GM19468 (cell line): Measurements from ENCODE around the gene ACER3.
"Not testable (repeated sequence)": the region's sequence is repeated elsewhere in the genome, so short reads cannot be mapped to it uniquely, and the experiment has no call there.

Experiments used
- ATAC-seq: cut with Tn5 transposase; IDR thresholded peaks from one replicate; pipeline ENCODE4 v1.9.1; 2021; ENCODE audit warnings: mild to moderate bottlenecking, moderate library complexity, moderate number of reproducible peaks; ENCODE audit not compliant: unreplicated experiment; ENCODE audit errors: extremely low read depth

ACER3 gene

DNA sequence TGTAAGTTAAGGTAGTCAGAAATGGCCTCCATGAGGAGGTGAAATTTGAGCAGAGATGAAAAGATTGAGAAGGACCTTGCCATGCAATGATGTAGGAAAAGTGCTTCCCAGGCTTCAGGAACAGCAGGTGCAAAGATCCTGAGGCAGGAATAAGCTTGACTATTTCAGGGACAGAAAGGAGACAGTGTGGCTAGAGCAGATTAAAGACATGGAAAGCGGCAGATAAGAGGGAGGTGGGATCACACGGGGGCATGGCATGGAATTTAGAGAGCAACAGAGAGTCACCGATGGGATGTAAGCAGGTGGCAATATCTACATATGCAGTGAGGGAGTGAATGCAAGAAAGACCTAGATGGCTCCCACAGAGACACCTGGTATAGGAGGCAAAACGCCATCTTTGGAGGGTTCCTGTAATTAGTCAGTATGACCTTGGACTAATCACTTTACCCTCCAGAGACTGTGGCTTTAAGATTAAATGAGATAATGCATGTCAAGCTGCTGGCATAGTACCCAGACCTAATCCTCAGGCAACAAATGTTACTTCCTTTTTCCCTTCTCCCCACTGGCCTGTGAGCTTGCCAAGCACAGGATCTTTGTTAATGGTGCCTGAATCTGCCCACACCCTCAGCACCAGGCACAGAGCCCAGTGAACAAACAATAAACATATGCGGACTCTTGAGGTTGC, 24.6 kb upstream of the ACER3 start:
- no peak for ATAC-seq

DNA sequence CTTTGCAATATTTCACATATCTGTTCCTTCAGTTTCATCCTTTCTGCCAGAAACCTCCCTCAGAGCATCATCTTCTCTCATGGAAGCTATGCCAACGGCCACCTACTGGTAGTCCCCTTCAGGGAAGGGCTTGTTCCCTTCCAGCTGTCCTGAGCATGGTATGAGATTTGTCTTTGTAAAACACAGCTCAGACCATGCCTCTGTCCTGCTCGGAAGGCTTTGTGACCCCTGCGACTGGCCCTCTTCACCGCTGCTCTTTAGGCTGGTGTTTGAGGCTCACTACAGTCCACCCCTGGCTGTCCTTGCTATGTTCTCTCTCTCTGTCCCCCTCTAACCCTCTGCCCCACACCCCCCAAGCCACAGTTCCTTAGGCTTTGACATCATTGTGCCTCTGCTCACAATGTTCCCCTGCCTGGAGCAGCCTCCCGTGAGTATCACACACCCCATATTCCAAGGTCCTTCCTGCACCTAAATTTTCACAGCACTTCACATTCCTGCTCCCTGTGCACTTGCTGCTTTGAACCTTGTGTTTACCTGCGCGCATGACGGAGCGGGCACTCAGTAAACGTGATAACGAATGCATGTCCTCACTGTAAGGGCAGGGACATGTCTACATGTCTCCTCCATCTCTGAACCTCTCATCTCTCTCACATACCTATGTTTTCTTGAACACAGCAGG, 24.0 kb upstream of the ACER3 start:
- ATAC-seq = no peak

DNA sequence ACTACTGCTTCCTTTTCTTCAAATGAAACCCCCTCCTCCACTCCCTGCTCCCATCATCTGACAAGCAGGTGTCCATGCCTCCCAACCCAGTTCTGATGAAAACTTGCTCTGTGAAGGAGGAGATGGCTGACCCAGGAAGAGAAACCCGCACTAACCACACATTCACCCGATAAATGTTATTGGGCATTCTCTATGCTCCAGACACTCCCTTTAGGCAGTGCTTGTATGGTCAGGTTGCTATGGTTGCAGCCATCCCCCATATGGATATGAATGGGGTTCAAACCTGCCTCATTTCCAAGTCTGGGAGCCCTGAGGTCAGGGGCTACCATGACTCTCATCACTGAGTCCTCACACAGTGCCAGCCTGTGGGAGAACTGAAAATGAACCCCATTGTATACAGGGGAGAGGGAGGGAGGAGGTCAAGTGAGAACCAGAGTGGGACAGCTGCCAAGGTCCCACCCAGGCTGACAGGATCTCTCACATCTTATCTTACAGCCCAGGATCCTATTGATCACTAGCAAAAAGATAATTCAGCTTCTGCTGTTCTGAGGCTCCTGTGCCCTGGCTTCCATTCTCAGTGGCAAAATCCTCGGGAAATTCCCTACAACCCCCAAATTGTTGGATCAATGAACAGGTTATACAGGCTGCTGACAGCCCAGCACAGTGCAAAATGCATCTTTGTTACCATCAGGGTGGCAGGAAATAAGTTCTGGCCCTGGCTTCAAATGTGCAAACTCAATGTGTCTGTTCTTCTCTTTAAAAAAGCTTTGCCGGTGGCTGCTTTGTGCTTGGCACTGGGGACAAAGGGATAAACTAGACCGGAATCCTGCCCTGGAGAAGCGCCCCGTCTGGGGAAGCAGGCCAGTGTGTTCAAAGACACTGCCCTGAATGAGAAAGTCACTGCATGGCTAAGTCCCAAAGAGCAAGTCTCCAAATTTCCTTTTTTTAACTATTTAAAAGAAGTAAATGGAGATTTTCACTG, 22.7 kb upstream of the ACER3 start:
- ATAC-seq = no peak

DNA sequence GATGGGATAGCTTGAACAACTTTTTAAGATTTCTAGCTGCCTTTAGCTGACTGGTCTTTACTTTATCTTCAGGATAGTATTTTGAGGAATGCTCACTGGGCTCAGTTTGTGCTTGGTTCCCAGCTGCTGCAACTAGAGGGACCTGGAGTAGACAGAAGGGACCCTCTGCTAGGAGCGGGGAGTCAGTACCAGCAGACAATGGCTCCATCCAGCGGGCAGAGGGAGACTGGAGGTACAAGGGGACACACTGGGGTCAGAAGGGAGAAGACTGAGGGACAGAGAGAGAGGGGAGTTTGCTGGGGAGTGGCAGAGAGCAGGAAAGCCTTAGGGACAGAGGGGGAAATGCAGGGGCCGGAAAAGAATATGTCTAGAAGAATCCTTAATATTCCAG, 22.0 kb upstream of the ACER3 start:
- ATAC-seq = no peak

DNA sequence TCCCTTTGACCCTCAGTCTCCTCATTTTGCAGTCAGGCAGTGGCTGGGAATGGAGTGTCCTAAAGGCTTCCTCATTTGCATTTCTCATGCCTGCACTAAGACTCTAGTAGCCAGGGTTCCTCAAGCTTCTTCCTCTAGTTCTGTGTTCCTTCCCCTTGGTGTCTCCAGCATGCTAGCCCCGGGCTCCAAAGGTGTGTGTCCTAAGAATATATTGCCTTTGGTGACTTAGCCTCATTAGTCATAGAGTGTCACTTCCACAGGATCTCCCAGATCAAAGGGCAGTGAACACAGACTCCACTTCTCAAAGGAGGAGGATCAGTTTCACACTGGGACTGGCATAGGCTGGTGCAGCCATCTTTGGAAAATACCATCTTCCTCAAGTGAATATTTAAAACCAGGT, 21.4 kb upstream of the ACER3 start:
- ATAC-seq = no peak

DNA sequence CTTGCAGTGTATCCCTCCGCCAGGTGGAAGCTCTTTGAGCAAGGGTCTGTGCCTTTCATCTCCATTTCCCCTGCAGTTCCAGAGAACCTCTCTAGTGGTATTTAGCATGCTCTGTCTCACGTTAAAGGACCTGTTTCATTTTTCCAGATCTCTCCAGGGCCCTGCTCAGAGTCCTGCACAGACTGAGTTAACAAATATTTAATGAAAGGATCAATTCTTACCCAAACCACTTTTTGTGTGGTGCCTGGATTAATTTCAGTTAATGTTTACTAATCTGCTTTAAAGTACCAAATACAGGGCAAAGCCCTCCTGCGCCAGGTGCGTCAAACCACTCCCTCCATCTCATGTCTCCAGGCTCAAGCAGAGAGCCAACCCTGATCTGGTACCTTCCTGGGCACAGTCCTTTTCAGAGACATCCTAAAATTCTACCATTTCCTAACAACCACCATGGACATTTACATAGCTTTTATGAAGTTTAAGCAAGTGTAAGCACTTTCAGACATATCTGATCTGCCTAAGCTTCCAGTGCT, 18.7 kb upstream of the ACER3 start:
- ATAC-seq = no peak

DNA sequence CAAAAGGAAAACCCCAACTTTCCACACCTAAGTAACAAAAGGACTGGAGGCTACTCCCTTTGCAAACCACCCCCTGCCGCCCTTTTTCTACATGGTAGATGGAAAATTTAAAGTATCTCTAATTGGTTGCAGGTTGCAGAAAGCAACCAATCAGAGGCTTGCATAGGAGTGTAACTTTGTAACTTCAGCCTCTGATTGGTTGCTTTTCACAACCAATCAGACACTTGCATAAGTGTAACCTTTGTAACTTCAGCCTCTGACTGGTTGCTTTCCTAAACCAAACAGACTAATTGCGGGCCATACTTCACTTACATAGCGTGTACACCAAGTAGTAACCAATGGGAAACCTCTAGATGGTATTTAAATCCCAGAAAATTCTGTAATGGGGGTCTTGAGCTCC, 16.8 kb upstream of the ACER3 start:
- no peak for ATAC-seq

DNA sequence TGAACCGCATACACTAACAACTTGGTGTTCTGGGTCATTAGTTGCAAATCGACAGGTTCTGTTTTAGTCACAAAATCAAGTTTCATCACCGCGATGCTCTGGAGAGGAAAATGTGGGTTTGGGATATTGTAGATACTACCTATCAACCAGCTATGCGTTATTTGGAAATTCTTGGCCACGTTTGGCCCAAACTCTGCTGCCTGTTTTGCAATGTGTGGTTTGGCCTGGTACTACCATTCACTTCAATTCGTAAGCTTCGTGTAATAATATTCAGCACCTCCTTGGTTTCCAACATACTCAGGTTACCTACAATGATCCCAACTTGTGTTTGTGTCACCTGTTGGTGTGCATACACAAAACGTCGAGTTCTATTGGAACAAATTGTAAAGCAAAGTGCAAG, 16.2 kb upstream of the ACER3 start:
- no peak for ATAC-seq

DNA sequence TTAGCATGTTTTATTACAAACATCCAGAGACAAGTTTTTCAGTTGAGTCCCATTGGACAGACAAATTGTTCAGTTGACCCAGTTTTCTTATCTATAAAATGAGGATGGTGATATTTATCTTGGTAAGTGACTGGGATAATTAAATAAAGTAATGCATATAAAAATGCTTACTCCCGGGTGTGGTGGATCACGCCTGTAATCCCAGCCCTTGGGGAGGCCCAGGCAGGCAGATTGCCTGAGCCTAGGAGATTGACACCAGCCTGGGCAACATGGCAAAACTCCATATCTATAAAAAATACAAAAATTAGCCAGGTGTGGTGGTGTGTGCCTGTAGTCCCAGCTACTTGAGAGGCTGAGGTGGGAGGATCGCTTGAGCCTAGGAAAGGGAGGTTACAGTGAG, 15.6 kb upstream of the ACER3 start:
- no peak for ATAC-seq

DNA sequence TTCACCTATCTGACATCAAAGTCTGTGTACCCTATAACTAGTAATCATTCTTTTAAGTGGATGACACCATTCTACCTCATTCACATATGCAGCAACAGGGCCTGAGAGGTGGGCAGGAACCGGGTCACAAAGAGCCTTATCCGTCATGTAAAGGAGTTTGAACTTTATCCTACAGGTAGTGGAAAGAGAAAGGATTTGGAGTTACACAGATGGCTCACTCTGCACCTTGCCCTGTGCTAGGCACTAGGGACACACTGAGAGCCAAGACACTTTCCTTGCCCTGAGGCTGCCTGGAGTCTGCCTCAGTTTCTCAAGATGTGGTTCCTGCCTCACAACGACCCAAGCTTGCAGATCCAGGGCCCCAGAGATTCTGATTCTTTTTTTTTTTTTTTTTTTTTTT, 14.3 kb upstream of the ACER3 start:
- no peak for ATAC-seq

DNA sequence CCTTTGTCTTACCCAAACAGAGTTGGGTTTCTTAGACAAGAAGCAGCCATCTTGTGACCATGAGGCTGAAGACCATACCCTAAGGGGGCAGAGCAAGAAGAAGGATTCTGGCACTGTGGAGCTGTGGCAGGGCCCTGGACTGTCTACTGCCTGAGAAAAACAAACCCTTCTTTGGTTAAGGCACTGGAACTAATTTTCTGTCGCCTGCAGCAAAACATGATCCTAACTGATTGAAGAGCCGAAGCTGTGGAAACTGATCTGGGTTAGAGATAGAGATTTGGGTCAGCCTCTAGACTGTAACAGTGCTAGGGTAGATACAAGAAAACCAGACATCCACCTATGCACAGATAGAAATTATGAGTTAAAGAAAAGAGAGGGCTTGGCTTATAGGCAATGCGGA, 11.3 kb upstream of the ACER3 start:
- ATAC-seq = no peak

DNA sequence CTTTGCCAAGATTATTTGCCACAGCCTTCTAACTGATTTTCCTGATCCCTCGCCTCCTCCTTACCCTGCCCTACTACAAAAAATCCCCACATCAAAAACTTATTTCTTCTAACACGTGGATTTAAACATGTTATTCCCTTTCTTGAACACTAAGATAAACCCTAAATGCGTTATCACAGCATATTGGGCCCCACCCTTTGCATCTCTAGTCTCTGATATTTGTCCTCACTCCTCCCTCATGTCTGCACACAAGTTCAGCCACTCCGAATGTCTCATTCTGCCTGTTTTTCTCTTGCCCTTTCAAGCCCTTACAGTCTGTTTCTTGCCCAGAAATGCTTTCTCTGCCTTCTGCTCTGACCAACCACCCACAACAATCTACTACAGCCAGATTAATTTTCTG, 10.6 kb upstream of the ACER3 start:
- ATAC-seq = no peak

DNA sequence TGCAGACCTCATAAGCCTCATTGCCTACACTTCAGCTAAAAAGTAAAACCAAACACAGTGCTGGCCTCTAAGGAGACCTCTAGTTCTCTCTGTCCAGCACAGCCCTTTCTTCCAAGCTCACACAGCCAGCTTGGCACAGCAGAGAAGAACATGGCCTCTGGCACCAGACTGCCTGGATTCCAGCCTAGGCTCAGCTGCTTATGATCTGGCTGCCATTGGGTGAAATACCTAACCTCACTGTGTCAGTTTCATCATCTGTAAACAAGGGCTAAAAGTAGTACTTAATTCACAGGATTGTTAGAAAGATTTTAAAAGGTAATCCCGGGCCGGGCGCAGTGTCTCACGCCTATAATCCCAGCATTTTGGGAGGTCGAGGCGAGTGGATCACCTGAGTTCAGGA, 9.9 kb upstream of the ACER3 start:
- no peak for ATAC-seq

DNA sequence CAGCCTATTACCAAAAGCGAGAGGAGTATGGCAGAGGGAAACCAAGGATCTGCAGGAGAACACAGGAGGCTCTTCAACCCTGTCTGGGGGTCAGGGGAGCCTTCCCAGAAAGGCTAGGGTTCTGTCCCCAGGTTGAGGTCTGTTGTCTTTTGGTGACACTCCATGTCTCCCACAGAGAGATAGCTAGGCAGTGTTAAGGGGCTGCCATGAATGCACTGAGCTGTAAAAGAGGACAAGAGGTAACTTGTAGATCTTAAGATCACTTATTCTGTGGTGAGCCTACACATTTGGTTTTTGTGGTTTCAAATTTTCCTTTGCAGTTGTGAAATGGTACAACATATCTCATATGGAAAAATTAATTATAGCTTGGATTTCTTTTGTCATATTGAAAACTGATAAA, 6.0 kb upstream of the ACER3 start:
- ATAC-seq = no peak

DNA sequence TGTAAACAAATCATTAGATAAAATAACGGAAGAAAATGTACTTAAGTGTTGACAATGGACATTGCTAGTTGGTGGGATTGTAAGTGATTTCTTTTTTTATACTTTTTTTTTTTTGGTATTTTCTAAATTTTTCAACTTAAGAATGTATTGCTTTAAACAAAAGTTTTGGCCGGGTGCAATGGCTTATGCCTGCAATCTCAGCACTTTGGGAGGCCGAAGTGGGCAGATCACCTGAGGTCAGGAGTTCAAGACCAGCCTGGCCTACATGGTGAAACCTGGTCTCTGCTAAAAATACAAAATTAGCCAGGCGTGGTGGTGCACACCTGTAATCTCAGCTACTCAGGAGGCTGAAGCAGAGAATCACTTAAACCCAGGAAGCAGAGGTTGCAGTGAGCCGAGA, 5.0 kb upstream of the ACER3 start:
- ATAC-seq = not testable (repeated sequence)

DNA sequence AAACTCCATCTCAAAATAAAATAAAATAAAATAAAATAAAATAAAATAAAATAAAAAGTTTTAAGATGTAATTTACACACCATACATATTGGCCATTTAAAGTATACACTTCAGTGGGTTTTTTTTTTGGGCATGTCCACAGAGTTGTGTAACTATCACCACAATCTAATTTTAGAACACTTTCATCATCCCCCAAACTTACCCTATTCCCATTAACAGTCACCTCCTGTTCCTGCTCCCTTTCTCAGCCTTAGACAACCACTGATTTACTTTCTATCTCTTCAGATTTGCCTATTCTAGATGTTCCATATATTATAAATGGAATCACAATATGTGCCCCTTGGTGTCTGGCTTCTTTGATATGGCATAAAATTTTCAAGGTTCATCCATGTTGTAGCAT, 4.6 kb upstream of the ACER3 start:
- ATAC-seq = no peak

DNA sequence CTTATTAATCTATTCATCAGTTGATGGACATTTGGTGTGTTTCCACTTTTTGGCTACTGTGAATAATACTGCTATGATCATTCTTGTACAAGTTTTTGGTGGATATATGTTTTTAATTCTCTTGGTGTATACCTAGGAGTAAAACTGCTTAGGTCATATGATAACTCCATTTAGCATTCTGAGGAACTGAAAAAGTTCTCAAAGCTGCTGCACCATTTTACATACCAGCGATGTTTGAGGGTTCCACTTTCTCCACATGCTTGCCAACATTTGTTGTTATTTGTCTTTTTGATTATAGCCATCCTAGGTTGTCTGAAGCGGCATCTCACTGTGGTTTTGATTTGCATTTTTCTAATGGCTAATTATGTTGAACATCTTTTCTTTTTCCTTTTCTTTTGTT, 4.1 kb upstream of the ACER3 start:
- ATAC-seq = no peak

DNA sequence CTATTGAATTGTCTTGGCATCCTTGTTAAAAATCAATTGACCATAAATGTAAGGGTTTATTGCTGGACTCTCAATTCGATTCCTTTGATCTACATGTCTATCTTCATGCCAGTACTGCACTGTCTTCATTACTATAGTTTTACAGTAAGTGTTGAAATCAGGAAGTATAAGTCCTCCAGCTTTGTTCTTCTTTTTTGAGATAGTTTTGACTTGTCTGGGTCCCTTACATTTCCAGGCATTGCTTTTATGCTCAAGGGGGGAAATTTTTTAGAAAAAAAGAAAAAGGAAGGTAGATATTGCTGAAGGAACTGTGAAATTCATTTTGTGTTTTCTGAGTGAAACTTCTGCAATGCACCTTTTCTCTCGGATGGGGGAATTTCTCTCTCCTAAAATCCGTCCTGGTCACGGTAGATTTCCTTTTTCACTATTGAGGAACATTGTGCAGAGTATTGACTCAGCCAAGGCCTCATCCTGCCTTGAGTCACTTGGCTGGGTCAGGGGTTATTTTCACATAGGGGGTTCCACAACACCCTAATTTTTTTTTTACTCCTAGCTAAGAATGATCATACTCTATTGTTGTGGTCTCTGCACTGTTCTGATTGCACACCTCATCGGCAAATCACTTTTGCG, 2.8 kb upstream of the ACER3 start:
- no peak for ATAC-seq

DNA sequence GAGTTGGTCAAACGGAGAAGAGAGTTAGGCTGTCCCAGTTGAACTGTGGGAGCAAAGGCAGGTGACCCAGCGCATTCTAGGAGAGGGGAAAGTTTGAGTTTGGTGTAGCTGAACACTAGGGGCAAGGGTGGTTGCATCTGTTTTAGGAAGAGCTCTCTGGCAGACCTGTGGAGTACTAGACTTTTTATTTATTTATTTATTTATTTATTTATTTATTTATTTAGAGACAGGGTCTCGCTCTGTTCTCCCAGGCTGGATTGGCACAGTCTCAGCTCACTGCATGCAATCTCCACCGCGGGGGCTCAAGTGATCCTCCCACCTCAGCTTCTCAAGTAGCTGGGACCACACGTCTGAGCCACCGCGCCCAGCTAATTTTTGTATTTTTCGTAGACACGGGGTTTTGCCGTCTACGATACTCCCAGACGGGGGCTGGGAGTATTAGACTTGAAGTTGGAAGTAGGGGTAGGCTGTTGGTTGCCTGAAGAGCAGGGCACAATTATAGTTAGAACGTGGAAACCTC, 950 bp upstream of the ACER3 start:
- ATAC-seq = no peak

DNA sequence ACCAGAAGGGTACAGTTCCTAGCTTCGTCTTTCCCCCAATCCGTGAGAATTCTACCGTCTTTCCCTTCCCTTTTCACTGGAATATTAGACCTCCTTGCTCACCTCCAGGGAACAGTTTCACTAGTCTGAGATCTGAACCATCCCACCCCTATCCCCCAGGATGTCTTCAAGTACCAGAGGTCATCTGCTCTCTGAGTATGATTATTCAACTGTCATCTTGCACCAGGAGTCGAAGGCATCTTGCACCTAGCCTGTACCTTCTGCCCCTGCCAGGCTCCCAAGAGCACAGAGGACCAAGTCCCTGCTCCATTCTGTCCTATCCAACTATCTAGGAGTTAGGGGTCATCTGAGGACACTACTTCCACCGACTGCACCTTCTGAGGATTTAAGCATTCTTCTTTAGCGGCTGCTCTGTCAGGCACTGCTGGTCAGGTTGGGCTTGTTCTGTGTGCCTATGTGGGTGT, 804 bp downstream of the ACER3 start:
- ATAC-seq = no peak
